AG04450 (cell line): Measurements from ENCODE around the gene LRMDA. TPM values are rescaled to one million over a fixed set of nuclear protein-coding genes. Genes with fewer than 3 reads are reported as not detected.

Experiments
- CTCF ChIA-PET: fragments of 300-600, 350-600 bp; formaldehyde crosslinking; extraction: SDS; loops from one replicate; lab custom pipeline; 2022; ENCODE audit warnings: antibody characterized with exemption, inconsistent platforms; lab: Charles Lee
- POLR2A ChIA-PET: fragments of 350-600 bp; formaldehyde crosslinking; extraction: SDS; loops from one replicate; lab custom pipeline; 2021; ENCODE audit warnings: antibody characterized with exemption, inconsistent platforms; lab: Yijun Ruan, JAX
- DNase-seq: peaks from one replicate; pipeline ENCODE4 v3.0.0-alpha.2; 2011; ENCODE audit warnings: low read depth, low spot score
- H3K27ac ChIP-seq: one replicate; pipeline ENCODE4 v1.5.1; 2012; ENCODE audit warnings: low read depth, low read length, control low read depth
- H3K27me3 ChIP-seq: one replicate; pipeline ENCODE4 v1.6.0; 2012; ENCODE audit warnings: low read length; ENCODE audit not compliant: control insufficient read depth, insufficient read depth
- H3K4me3 ChIP-seq: 2 replicates; pipeline ENCODE4 v1.5.1; 2011; ENCODE audit warnings: mild to moderate bottlenecking, low read depth, low read length, control low read depth
- H3K9me3 ChIP-seq: 2 replicates; pipeline ENCODE4 v1.5.1; 2012; ENCODE audit warnings: low read length; ENCODE audit not compliant: control insufficient read depth, insufficient read depth
- CTCF ChIP-seq: IDR thresholded peaks from 2 replicates; pipeline ENCODE4 v1.5.1; 2011; ENCODE audit warnings: low read depth, low read length, control low read depth, inconsistent platforms
- polyA plus RNA-seq: library from polyadenylated mRNA; depleted of rRNA; stranded (reverse); fragments of >200 nt; gene quantifications from 2 replicates; pipeline ENCODE4 v1.2.3, GENCODE V29; 2011

Gene LRMDA
- polyA plus RNA-seq, 1 experiment: 0.12 TPM

- ChIA-PET POLR2A (no interaction called here), CTCF (interaction anchor here (0.5 to 2.7 kb wide), 5 partner anchors 10 to 537 kb away, joined by 4 to 10 read pairs (median 5); no protein-coding TSS in a partner anchor)
- Histone ChIP-seq H3K27ac (no peak overlapping the region), H3K4me3 (no peak overlapping the region), H3K9me3 (no peaks in the 10 kb centered on the region), H3K27me3 (no peaks in the 10 kb centered on the region)
- peak; percentile 59 for DNase-seq
- peak; percentile 85 for TF ChIP-seq CTCF
These were observed 1116.0 kb downstream of the LRMDA start for GRCh38 chr10:76547352-76547972.

- POLR2A ChIA-PET: no interaction called here
- Histone ChIP-seq H3K9me3 (no peaks in the 10 kb centered on the region), H3K4me3 (no peak overlapping the region), H3K27me3 (no peaks in the 10 kb centered on the region), H3K27ac (no peak overlapping the region)
- CTCF ChIA-PET: interaction anchor here (0.7 to 1.6 kb wide), 8 partner anchors 18 to 735 kb away, joined by 3 to 5 read pairs (median 4); no protein-coding TSS in a partner anchor
- DNase-seq: no peak
- TF ChIP-seq CTCF: no peak
These were observed 1117.3 kb downstream of the LRMDA start for GRCh38 chr10:76548716-76549115.

GRCh38 chr10:76549171-76549570 lies 1117.7 kb downstream of the LRMDA start:
- no peak for DNase-seq
- POLR2A ChIA-PET: no interaction called here
- Histone ChIP-seq H3K27me3 (no peaks in the 10 kb centered on the region), H3K27ac (no peak overlapping the region), H3K4me3 (no peak overlapping the region), H3K9me3 (no peaks in the 10 kb centered on the region)
- no peak for TF ChIP-seq CTCF
- CTCF ChIA-PET: interaction anchor here (1.1 to 1.5 kb wide), 3 partner anchors 432 to 513 kb away, joined by 3 to 5 read pairs (median 3); no protein-coding TSS in a partner anchor

GRCh38 chr10:76550806-76551205 lies 1119.4 kb downstream of the LRMDA start:
- no peaks in the 10 kb centered on the region for H3K9me3 ChIP-seq
- ChIA-PET CTCF (no interaction called here), POLR2A (interaction anchor here (1.3 kb wide), 1 partner anchor 8 kb away, joined by 5 read pairs; no protein-coding TSS in a partner anchor)
- H3K27me3 ChIP-seq: no peaks in the 10 kb centered on the region
- no peak for TF ChIP-seq CTCF
- DNase-seq: peak; percentile 26
- H3K27ac ChIP-seq: no peak overlapping the region
- no peak overlapping the region for H3K4me3 ChIP-seq

- no peak overlapping the region for H3K4me3 ChIP-seq
- no peak for TF ChIP-seq CTCF
- H3K27ac ChIP-seq: no peak overlapping the region
- POLR2A ChIA-PET: no interaction called here
- DNase-seq: no peak
- CTCF ChIA-PET: no interaction called here
- H3K9me3 ChIP-seq: no peaks in the 10 kb centered on the region
- H3K27me3 ChIP-seq: no peaks in the 10 kb centered on the region
These were observed 1120.9 kb downstream of the LRMDA start for GRCh38 chr10:76552091-76552873.
